Endothelial cell (in vitro differentiated cells): ENCODE data around the gene ADGRB2. TPM values are rescaled to one million over a fixed set of nuclear protein-coding genes. Genes with fewer than 3 reads are reported as not detected.

Experiments
- DNase-seq: peaks from one replicate; pipeline ENCODE4 v3.0.0; 2021; ENCODE audit warnings: low spot score
- H3K27ac Mint-ChIP-seq: one replicate; pipeline ENCODE4 v1.8.0; 2021; ENCODE audit warnings: mixed read lengths, inconsistent platforms; ENCODE audit not compliant: unreplicated experiment
- H3K27me3 Mint-ChIP-seq: one replicate; pipeline ENCODE4 v1.8.0; 2021; ENCODE audit warnings: mild to moderate bottlenecking, moderate library complexity, mixed read lengths, inconsistent platforms; ENCODE audit not compliant: unreplicated experiment
- H3K36me3 Mint-ChIP-seq: one replicate; pipeline ENCODE4 v1.8.0; 2021; ENCODE audit warnings: mild to moderate bottlenecking, low read depth, mixed read lengths, inconsistent platforms; ENCODE audit not compliant: unreplicated experiment
- H3K4me1 Mint-ChIP-seq: one replicate; pipeline ENCODE4 v1.8.0; 2021; ENCODE audit warnings: mild to moderate bottlenecking, mixed read lengths, inconsistent platforms; ENCODE audit not compliant: unreplicated experiment
- H3K4me3 Mint-ChIP-seq: one replicate; pipeline ENCODE4 v1.8.0; 2021; ENCODE audit warnings: mild to moderate bottlenecking, mixed read lengths, inconsistent platforms; ENCODE audit not compliant: unreplicated experiment
- H3K9me3 Mint-ChIP-seq: one replicate; pipeline ENCODE4 v1.8.0; 2021; ENCODE audit warnings: mixed read lengths, inconsistent platforms; ENCODE audit not compliant: unreplicated experiment
- total RNA-seq: library from RNA; stranded (reverse); fragmentation: NEBNext Ultra II Directional; extraction: Animal tissue kit (Norgen Biotek cat#: 25700); gene quantifications from one replicate; pipeline ENCODE4 v1.2.1, GENCODE V29; 2021; ENCODE audit not compliant: unreplicated experiment
- TF ChIP-seq, protein P1 (sequence below): fragments of 200-600 bp; sonication (generic); IDR thresholded peaks from one replicate; pipeline ENCODE4 v1.5.0; 2021; ENCODE audit warnings: antibody characterized with exemption; ENCODE audit not compliant: unreplicated experiment

The ADGRB2 gene
- total RNA-seq, 1 donor from 2014 or later = 0.44 TPM

DNA sequence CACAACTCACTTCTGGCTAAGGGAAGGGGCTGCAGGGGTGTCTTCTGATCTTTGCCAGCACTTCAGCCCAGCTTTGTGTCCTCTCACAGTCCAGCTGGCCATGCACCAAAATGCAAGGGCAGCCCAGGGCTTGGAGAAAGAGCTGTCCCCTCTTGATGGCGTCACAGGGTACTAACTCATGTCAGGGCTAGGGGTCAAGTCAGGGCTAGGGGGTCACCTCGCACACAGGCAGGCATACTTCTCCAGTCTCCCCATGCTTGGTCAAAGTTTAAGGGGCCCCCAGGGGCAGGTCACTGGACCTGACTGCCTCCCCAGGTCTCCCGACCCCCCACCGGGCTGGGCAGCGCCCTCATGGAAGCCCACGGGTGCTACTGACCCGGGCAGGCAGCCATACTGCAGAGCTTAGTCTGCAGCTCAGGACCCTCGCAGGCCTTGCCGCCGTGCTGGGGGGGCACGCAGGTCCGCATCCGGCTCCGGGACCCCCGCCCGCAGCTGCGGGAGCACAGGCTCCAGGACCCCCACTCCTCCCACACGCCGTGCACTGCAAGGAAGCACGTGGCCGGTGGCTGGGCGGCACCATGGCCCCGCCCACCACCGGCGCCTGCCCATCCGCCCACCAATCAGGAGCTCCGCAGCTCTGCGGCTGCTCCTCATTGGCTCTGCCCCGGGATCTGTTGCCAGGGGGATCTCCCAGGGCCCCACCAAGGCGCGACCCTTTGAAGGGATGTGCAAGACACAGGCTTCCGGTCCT is 21.5 kb downstream of the ADGRB2 start:
- H3K4me3 Mint-ChIP-seq = no peak overlapping the region
- TF ChIP-seq, protein P1, sequence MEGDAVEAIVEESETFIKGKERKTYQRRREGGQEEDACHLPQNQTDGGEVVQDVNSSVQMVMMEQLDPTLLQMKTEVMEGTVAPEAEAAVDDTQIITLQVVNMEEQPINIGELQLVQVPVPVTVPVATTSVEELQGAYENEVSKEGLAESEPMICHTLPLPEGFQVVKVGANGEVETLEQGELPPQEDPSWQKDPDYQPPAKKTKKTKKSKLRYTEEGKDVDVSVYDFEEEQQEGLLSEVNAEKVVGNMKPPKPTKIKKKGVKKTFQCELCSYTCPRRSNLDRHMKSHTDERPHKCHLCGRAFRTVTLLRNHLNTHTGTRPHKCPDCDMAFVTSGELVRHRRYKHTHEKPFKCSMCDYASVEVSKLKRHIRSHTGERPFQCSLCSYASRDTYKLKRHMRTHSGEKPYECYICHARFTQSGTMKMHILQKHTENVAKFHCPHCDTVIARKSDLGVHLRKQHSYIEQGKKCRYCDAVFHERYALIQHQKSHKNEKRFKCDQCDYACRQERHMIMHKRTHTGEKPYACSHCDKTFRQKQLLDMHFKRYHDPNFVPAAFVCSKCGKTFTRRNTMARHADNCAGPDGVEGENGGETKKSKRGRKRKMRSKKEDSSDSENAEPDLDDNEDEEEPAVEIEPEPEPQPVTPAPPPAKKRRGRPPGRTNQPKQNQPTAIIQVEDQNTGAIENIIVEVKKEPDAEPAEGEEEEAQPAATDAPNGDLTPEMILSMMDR = no peak
- H3K27ac Mint-ChIP-seq = no peak overlapping the region
- peaks cover 22% of the 10 kb centered on the region for H3K27me3 Mint-ChIP-seq
- H3K4me1 Mint-ChIP-seq = peaks cover 14% of the 10 kb centered on the region
- DNase-seq = no peak
- H3K36me3 Mint-ChIP-seq = peaks cover 7% of the 10 kb centered on the region
- no peaks in the 10 kb centered on the region for H3K9me3 Mint-ChIP-seq

DNA sequence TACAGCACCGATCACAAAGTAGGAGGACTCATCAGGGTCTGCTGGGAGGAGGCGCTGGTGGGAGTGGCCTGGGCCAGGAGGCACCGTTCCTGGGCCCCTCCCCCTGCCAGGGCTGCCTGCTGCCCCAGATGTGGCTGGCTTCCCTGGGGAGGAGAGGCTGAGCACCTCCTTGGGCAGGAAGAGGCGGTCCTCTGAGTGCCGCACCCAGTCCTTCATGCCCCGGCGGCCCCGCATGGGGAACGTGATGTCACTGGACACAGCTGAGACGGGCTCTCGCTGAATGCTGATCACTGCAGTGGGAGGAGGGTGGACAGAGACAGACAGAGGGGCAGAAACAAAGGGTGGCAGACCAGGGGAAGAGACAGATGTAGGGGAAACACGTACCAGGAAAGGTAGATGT is 24.8 kb downstream of the ADGRB2 start:
- no peaks in the 10 kb centered on the region for H3K9me3 Mint-ChIP-seq
- H3K27me3 Mint-ChIP-seq = peaks cover 18% of the 10 kb centered on the region
- H3K4me3 Mint-ChIP-seq = no peak overlapping the region
- no peak for DNase-seq
- TF ChIP-seq, protein P1 = no peak
- H3K4me1 Mint-ChIP-seq = peaks cover 2% of the 10 kb centered on the region
- peaks cover 4% of the 10 kb centered on the region for H3K36me3 Mint-ChIP-seq
- H3K27ac Mint-ChIP-seq = no peak overlapping the region

DNA sequence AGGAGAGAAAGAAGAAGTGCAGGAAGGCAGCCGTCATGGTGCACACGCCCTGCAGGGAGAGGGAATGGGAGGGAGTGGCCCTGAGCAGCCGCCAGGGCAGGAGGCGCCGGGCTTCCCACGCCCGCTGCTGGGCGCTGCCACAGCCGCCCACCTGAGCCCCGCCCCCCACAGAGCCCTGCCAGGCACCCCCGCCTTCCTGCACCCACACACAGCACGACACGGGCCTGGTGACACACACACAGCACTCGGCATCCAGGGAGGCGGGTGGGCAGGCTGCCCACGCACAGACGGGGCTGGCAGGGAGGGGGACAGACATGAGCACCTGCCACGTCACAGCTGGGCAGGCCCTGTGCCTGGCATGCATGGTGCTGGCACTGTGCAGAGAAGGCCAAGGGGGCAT is 27.5 kb downstream of the ADGRB2 start:
- peaks cover 17% of the 10 kb centered on the region for H3K27me3 Mint-ChIP-seq
- no peaks in the 10 kb centered on the region for H3K9me3 Mint-ChIP-seq
- H3K4me1 Mint-ChIP-seq = no peaks in the 10 kb centered on the region
- H3K27ac Mint-ChIP-seq = no peak overlapping the region
- peaks cover 4% of the 10 kb centered on the region for H3K36me3 Mint-ChIP-seq
- TF ChIP-seq, protein P1 = no peak
- DNase-seq = no peak
- no peak overlapping the region for H3K4me3 Mint-ChIP-seq

DNA sequence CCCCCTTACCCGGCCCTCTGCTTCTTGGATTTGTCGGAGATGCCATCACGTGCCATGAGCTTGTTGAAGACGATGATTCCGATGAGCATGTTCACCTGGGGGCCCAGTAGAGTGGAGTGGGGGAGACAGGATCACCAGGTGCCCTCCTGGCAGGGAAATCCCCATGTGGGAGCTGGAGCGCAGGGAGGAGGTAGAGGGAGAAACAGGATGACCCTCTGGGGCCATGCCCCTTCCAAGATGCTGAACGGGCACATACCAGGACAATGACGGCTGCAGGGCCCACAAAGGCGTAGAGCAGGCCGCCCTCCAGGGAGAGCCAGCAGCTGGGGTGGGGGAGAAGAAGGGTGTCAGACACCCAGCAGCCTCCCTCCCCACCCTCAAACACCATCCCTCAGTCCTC is 28.6 kb downstream of the ADGRB2 start:
- Mint-ChIP-seq H3K27me3 (peaks cover 13% of the 10 kb centered on the region), H3K4me3 (no peak overlapping the region), H3K4me1 (no peaks in the 10 kb centered on the region), H3K36me3 (peaks cover 4% of the 10 kb centered on the region), H3K27ac (no peak overlapping the region), H3K9me3 (no peaks in the 10 kb centered on the region)
- no peak for DNase-seq
- TF ChIP-seq, protein P1 = no peak

DNA sequence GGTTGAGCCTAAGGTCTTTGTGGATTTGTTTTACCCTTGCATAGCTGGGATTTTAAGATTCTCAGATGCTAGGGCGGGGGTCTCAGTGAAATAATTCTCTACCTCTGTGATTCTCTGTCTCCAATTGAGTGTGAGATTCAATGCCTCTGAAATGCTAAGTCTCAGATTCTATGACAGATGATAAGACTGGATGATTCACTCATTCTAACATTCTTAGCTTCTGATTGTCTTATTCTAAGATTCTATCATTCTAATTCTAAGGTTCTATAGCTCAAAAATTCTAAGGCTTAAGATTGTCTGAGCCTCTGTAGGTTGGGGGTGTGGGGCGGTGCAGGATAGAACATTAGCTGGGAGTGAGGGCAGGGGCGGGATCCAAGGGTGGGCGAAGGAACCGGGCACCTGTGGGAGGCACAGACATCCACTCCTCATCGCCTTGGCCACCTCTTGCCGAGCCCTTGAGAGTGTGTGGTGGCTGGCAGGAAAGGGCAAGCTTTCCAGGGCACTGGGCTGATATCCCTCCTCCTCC is 29.5 kb downstream of the ADGRB2 start:
- Mint-ChIP-seq H3K4me1 (no peaks in the 10 kb centered on the region), H3K36me3 (peaks cover 4% of the 10 kb centered on the region), H3K4me3 (no peak overlapping the region), H3K27ac (no peak overlapping the region), H3K27me3 (peaks cover 12% of the 10 kb centered on the region), H3K9me3 (no peaks in the 10 kb centered on the region)
- DNase-seq = no peak
- TF ChIP-seq, protein P1 = no peak
